GM13977 (cell line): ENCODE measurements around the gene AXIN2.

Experiments used
- DNase-seq: peaks from one replicate; pipeline ENCODE4 v3.0.0; 2012; ENCODE audit warnings: low spot score
- in situ Hi-C: fragments of 300-500 bp; cut with MboI; formaldehyde crosslinking; loops from one replicate; pipeline ENCODE4 v1.12.0; 2022; ENCODE audit warnings: low sequenced_read_pairs, low pct_unique_long_range_greater_than_20kb, mixed read lengths, inconsistent platforms; ENCODE audit not compliant: unreplicated experiment
- TF ChIP-seq, protein P1 (sequence below): IDR thresholded peaks from 2 replicates; pipeline ENCODE4 v1.5.1; 2012; ENCODE audit warnings: mild to moderate bottlenecking, control low read depth; ENCODE audit not compliant: insufficient read depth; ENCODE audit errors: extremely low read depth, missing control alignments

The AXIN2 gene

GRCh38 chr17:65561452-65562205 is at the start of gene AXIN2:
Gene AXIN2 (minus strand): TSS chr17:65561648. CDS start chr17:65558620, 3,028 bp downstream.
- in situ Hi-C loops: no loop called here
- DNase-seq: peak; percentile 96
- TF ChIP-seq, protein P1, sequence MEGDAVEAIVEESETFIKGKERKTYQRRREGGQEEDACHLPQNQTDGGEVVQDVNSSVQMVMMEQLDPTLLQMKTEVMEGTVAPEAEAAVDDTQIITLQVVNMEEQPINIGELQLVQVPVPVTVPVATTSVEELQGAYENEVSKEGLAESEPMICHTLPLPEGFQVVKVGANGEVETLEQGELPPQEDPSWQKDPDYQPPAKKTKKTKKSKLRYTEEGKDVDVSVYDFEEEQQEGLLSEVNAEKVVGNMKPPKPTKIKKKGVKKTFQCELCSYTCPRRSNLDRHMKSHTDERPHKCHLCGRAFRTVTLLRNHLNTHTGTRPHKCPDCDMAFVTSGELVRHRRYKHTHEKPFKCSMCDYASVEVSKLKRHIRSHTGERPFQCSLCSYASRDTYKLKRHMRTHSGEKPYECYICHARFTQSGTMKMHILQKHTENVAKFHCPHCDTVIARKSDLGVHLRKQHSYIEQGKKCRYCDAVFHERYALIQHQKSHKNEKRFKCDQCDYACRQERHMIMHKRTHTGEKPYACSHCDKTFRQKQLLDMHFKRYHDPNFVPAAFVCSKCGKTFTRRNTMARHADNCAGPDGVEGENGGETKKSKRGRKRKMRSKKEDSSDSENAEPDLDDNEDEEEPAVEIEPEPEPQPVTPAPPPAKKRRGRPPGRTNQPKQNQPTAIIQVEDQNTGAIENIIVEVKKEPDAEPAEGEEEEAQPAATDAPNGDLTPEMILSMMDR: no peak

GRCh38 chr17:65609749-65610148 is 48.3 kb upstream of the AXIN2 start:
- in situ Hi-C loops: no loop called here
- no peak for DNase-seq
- TF ChIP-seq, protein P1: no peak

DNA sequence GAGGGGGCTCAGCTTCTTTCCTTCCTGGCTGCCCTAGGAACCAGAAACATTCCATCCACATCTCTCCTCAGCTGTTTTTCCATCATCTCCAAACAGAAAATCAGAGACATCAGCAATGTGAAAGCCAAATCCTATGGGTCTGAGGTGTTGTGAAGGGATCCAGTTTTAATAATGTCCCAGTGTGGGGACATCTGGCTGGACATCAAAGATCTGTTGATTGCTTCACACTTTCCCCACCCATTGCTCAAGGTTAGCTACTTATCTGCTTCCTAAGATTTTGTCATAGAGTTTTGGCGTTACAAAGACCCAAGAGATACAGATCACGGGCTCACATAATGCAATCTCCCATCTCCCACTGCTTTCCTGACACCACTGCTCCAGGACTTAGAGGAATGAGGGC is 47.8 kb upstream of the AXIN2 start:
- in situ Hi-C loops: no loop called here
- no peak for DNase-seq
- TF ChIP-seq, protein P1: no peak

DNA sequence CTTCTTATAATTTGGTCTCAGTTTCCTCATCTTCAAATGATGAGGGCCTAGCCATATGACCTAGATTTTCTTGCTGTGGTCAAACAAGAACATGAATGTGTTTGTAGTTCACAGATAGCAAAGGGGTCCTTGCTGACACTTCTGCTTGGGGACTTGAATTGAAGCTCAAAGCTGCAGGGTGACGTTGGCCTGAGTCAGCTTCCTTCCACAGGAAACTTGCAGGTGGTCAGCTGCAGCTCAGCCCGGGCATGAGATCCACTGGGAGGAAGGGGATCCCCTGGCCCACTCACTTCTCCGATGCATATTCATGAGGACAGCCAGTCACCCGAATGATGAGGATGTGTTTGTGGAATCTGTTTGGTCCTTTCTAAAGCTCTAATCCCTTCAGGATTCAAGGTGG is 42.6 kb upstream of the AXIN2 start:
- TF ChIP-seq, protein P1: no peak
- in situ Hi-C loops: no loop called here
- DNase-seq: no peak

- TF ChIP-seq, protein P1: no peak
- in situ Hi-C loops: no loop called here
- no peak for DNase-seq
These were observed 40.4 kb upstream of the AXIN2 start for GRCh38 chr17:65601881-65602280.

DNA sequence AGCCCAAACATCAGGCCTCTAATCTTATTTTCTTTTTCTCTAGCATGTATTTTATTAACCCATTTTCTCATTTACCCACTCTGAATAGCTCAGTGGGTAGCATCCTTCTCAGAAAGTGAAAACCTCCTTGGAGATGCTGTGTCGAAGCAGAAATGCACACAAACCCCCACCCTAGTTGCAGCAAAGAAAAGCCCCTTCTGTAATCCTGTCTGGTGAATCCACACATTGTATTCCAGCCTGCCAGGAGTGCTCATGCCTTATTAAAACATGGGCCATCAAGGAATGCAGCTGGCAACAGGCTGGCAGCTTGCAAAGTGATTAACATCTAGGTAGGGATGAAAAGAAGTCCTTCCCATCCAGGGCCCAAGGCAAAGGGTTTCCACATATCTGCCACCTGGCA is 39.7 kb upstream of the AXIN2 start:
- in situ Hi-C loops: no loop called here
- TF ChIP-seq, protein P1: no peak
- DNase-seq: no peak
